ENCODE measurements around the gene SLC4A2. TPM values are rescaled to one million over a fixed set of nuclear protein-coding genes. Genes with fewer than 3 reads are reported as not detected.
"Not testable (repeated sequence)": the region's sequence is repeated elsewhere in the genome, so short reads cannot be mapped to it uniquely, and the experiment has no call there.

SLC4A2 gene
- total and polyA plus RNA-seq, 5 donors from 2014 or later: 11.6 to 71.7 (median 13.0) TPM

- Histone ChIP-seq H3K4me3 (ENCODE audit: low read depth, low read length) (no peak overlapping the region), H3K4me1 (ENCODE audit: control insufficient read depth, insufficient read depth, low read length, poor library complexity, severe bottlenecking) (no peaks in the 10 kb centered on the region), H3K9me3 (ENCODE audit: control insufficient read depth in 2 of 2, low read length in 2 of 2) (no peaks in the 10 kb centered on the region), H3K36me3 (ENCODE audit: control insufficient read depth, insufficient read depth, low read length) (peaks cover 22% of the 10 kb centered on the region), H3K27me3 (ENCODE audit: control insufficient read depth, insufficient read depth, low read length) (no peaks in the 10 kb centered on the region), H3K27ac (ENCODE audit: insufficient read depth, low read length, poor library complexity, severe bottlenecking) (no peak overlapping the region)
- Mint-ChIP-seq H3K4me3 (no peak overlapping the region), H3K4me1 (peaks cover 0 to 8% (median 0%) of the 10 kb centered on the region in 4 donors), H3K9me3 (no peaks in the 10 kb centered on the region), H3K27ac (peak overlapping the region in 1 of 3 donors; percentile 15), H3K36me3 (peaks cover 4% of the 10 kb centered on the region), H3K27me3 (no peaks in the 10 kb centered on the region)
- no peak for DNase-seq
- no peak for ATAC-seq (ENCODE audit: low read depth in 2 of 2)
These were observed 19.4 kb upstream of the SLC4A2 start for GRCh38 chr7:151039850-151040548.

GRCh38 chr7:151040616-151041375, 18.6 kb upstream of the SLC4A2 start:
- peaks cover 16% of the 10 kb centered on the region for H3K36me3 ChIP-seq (ENCODE audit: control insufficient read depth, insufficient read depth, low read length)
- no peaks in the 10 kb centered on the region for H3K9me3 Mint-ChIP-seq
- no peak overlapping the region for H3K4me3 Mint-ChIP-seq
- peaks cover 2% of the 10 kb centered on the region for H3K36me3 Mint-ChIP-seq
- H3K4me1 Mint-ChIP-seq: peaks cover 0 to 8% (median 0%) of the 10 kb centered on the region in 4 donors
- no peaks in the 10 kb centered on the region for H3K4me1 ChIP-seq (ENCODE audit: control insufficient read depth, insufficient read depth, low read length, poor library complexity, severe bottlenecking)
- no peak for ATAC-seq (ENCODE audit: low read depth in 2 of 2)
- no peak overlapping the region for H3K27ac Mint-ChIP-seq
- no peak for DNase-seq
- no peaks in the 10 kb centered on the region for H3K27me3 Mint-ChIP-seq
- no peaks in the 10 kb centered on the region for H3K27me3 ChIP-seq (ENCODE audit: control insufficient read depth, insufficient read depth, low read length)
- H3K4me3 ChIP-seq (ENCODE audit: low read depth, low read length): no peak overlapping the region
- H3K27ac ChIP-seq (ENCODE audit: insufficient read depth, low read length, poor library complexity, severe bottlenecking): no peak overlapping the region
- no peaks in the 10 kb centered on the region for H3K9me3 ChIP-seq (ENCODE audit: control insufficient read depth in 2 of 2, low read length in 2 of 2)

- H3K4me1 ChIP-seq (ENCODE audit: control insufficient read depth, insufficient read depth, low read length, poor library complexity, severe bottlenecking); H3K36me3 ChIP-seq (ENCODE audit: control insufficient read depth, insufficient read depth, low read length); H3K36me3 Mint-ChIP-seq: not testable (repeated sequence)
These were observed 15.9 kb upstream of the SLC4A2 start for GRCh38 chr7:151043449-151043848.

GRCh38 chr7:151043959-151044358, 15.4 kb upstream of the SLC4A2 start:
- H3K9me3 ChIP-seq (ENCODE audit: control insufficient read depth in 2 of 2, low read length in 2 of 2): no peaks in the 10 kb centered on the region
- ATAC-seq (ENCODE audit: low read depth in 2 of 2) (no peak), DNase-seq (no peak)
- no peaks in the 10 kb centered on the region for H3K27me3 Mint-ChIP-seq
- no peaks in the 10 kb centered on the region for H3K4me1 ChIP-seq (ENCODE audit: control insufficient read depth, insufficient read depth, low read length, poor library complexity, severe bottlenecking)
- H3K4me3 Mint-ChIP-seq: no peak overlapping the region
- H3K27ac ChIP-seq (ENCODE audit: insufficient read depth, low read length, poor library complexity, severe bottlenecking): no peak overlapping the region
- peaks cover 0 to 8% (median 3%) of the 10 kb centered on the region in 4 donors for H3K4me1 Mint-ChIP-seq
- H3K36me3 Mint-ChIP-seq: peaks cover 4% of the 10 kb centered on the region
- no peak overlapping the region for H3K27ac Mint-ChIP-seq
- no peaks in the 10 kb centered on the region for H3K9me3 Mint-ChIP-seq
- no peaks in the 10 kb centered on the region for H3K27me3 ChIP-seq (ENCODE audit: control insufficient read depth, insufficient read depth, low read length)
- H3K36me3 ChIP-seq (ENCODE audit: control insufficient read depth, insufficient read depth, low read length): peaks cover 7% of the 10 kb centered on the region
- no peak overlapping the region for H3K4me3 ChIP-seq (ENCODE audit: low read depth, low read length)

More at GRCh38 chr7:151043449-151043848, 15.9 kb upstream of the SLC4A2 start:
- H3K4me3 ChIP-seq (ENCODE audit: low read depth, low read length); ATAC-seq (ENCODE audit: low read depth in 2 of 2); DNase-seq; H3K4me1 Mint-ChIP-seq; H3K27ac Mint-ChIP-seq; H3K27me3 Mint-ChIP-seq; H3K9me3 Mint-ChIP-seq; H3K9me3 ChIP-seq (ENCODE audit: control insufficient read depth in 2 of 2, low read length in 2 of 2); H3K27me3 ChIP-seq (ENCODE audit: control insufficient read depth, insufficient read depth, low read length); H3K27ac ChIP-seq (ENCODE audit: insufficient read depth, low read length, poor library complexity, severe bottlenecking); H3K4me3 Mint-ChIP-seq: not testable (repeated sequence)

GRCh38 chr7:151045262-151045661, 14.1 kb upstream of the SLC4A2 start:
- Histone ChIP-seq H3K4me1 (ENCODE audit: control insufficient read depth, insufficient read depth, low read length, poor library complexity, severe bottlenecking) (no peaks in the 10 kb centered on the region), H3K27me3 (ENCODE audit: control insufficient read depth, insufficient read depth, low read length) (no peaks in the 10 kb centered on the region), H3K27ac (ENCODE audit: insufficient read depth, low read length, poor library complexity, severe bottlenecking) (no peak overlapping the region), H3K9me3 (ENCODE audit: control insufficient read depth in 2 of 2, low read length in 2 of 2) (no peaks in the 10 kb centered on the region), H3K4me3 (ENCODE audit: low read depth, low read length) (no peak overlapping the region), H3K36me3 (ENCODE audit: control insufficient read depth, insufficient read depth, low read length) (peaks cover 7% of the 10 kb centered on the region)
- Mint-ChIP-seq H3K27ac (no peak overlapping the region), H3K9me3 (no peaks in the 10 kb centered on the region), H3K4me3 (no peak overlapping the region), H3K27me3 (no peaks in the 10 kb centered on the region), H3K36me3 (peaks cover 4% of the 10 kb centered on the region), H3K4me1 (peaks cover 0 to 5% (median 0%) of the 10 kb centered on the region in 4 donors)
- ATAC-seq (ENCODE audit: low read depth in 2 of 2) (no peak), DNase-seq (no peak)

GRCh38 chr7:151045967-151046366, 13.4 kb upstream of the SLC4A2 start:
- Mint-ChIP-seq H3K27me3 (no peaks in the 10 kb centered on the region), H3K27ac (peak overlapping the region in 1 of 3 donors; percentile 62), H3K4me3 (no peak overlapping the region), H3K9me3 (no peaks in the 10 kb centered on the region), H3K36me3 (peaks cover 4% of the 10 kb centered on the region), H3K4me1 (peaks cover 0 to 5% (median 0%) of the 10 kb centered on the region in 4 donors)
- Histone ChIP-seq H3K27me3 (ENCODE audit: control insufficient read depth, insufficient read depth, low read length) (no peaks in the 10 kb centered on the region), H3K27ac (ENCODE audit: insufficient read depth, low read length, poor library complexity, severe bottlenecking) (no peak overlapping the region), H3K4me1 (ENCODE audit: control insufficient read depth, insufficient read depth, low read length, poor library complexity, severe bottlenecking) (peaks cover 2% of the 10 kb centered on the region), H3K36me3 (ENCODE audit: control insufficient read depth, insufficient read depth, low read length) (peaks cover 7% of the 10 kb centered on the region), H3K4me3 (ENCODE audit: low read depth, low read length) (no peak overlapping the region), H3K9me3 (ENCODE audit: control insufficient read depth in 2 of 2, low read length in 2 of 2) (no peaks in the 10 kb centered on the region)
- no peak for ATAC-seq (ENCODE audit: low read depth in 2 of 2)
- DNase-seq: no peak

- Mint-ChIP-seq H3K9me3 (no peaks in the 10 kb centered on the region), H3K4me3 (peak overlapping the region in 1 of 4 donors; percentile 52), H3K36me3 (peaks cover 4% of the 10 kb centered on the region), H3K4me1 (peaks cover 0 to 5% (median 0%) of the 10 kb centered on the region in 4 donors), H3K27me3 (no peaks in the 10 kb centered on the region), H3K27ac (no peak overlapping the region)
- Histone ChIP-seq H3K9me3 (ENCODE audit: control insufficient read depth in 2 of 2, low read length in 2 of 2) (no peaks in the 10 kb centered on the region), H3K4me3 (ENCODE audit: low read depth, low read length) (no peak overlapping the region), H3K4me1 (ENCODE audit: control insufficient read depth, insufficient read depth, low read length, poor library complexity, severe bottlenecking) (peaks cover 6% of the 10 kb centered on the region), H3K36me3 (ENCODE audit: control insufficient read depth, insufficient read depth, low read length) (peaks cover 7% of the 10 kb centered on the region), H3K27me3 (ENCODE audit: control insufficient read depth, insufficient read depth, low read length) (no peaks in the 10 kb centered on the region), H3K27ac (ENCODE audit: insufficient read depth, low read length, poor library complexity, severe bottlenecking) (no peak overlapping the region)
- no peak for ATAC-seq (ENCODE audit: low read depth in 2 of 2)
- DNase-seq: no peak
These were observed 12.5 kb upstream of the SLC4A2 start for GRCh38 chr7:151046603-151047573.
